H1 (cell line): ENCODE data around the gene RRM1. TPM values are rescaled to one million over a fixed set of nuclear protein-coding genes. Genes with fewer than 3 reads are reported as not detected.

Source experiments
- CHD1 ChIP-seq: IDR thresholded peaks from 2 replicates; pipeline ENCODE4 v1.6.1; 2012; ENCODE audit warnings: low read depth, low read length, improper control_type of control experiment
- GTF2F1 ChIP-seq: IDR thresholded peaks from 2 replicates; pipeline ENCODE4 v1.6.1; 2012; ENCODE audit warnings: low read depth, low read length, improper control_type of control experiment, borderline replicate concordance
- KDM4A ChIP-seq: IDR thresholded peaks from one replicate; pipeline ENCODE4 v1.7.1; 2012; ENCODE audit warnings: low read depth, mild to moderate bottlenecking, moderate library complexity, low read length, inconsistent platforms; ENCODE audit not compliant: severe bottlenecking
- PHF8 ChIP-seq: fragments of 200-600 bp; sonication (generic); conservative IDR thresholded peaks from 2 replicates; pipeline ENCODE4 v1.7.1; 2012; ENCODE audit warnings: low read depth, mild to moderate bottlenecking, inconsistent platforms, low read length, moderate library complexity
- POU5F1 ChIP-seq: IDR thresholded peaks from 2 replicates; pipeline ENCODE4 v1.6.1; 2011; ENCODE audit warnings: low read depth, mild to moderate bottlenecking, low read length, moderate library complexity
- SIRT6 ChIP-seq: IDR thresholded peaks from one replicate; pipeline ENCODE4 v1.7.1; 2012; ENCODE audit warnings: low read length, inconsistent platforms
- TEAD4 ChIP-seq: IDR thresholded peaks from 2 replicates; pipeline ENCODE4 v1.6.1; 2012; ENCODE audit warnings: low read depth, low read length, inconsistent platforms, mixed read lengths
- polyA plus RNA-seq, 7 experiments: library from polyadenylated mRNA; depleted of rRNA in 3 of 7; stranded (reverse) in 5 of 7; unstranded in 2 of 7; fragments of >200 nt in 5 of 7; fragments of 200-250 nt in 2 of 7; gene quantifications; 1 replicate in 5 of 7; 2 replicates in 1 of 7; 4 replicates in 1 of 7; pipeline versions ENCODE4 v1.2.1 to v1.2.3, GENCODE V29; 2011 to 2013; ENCODE audit warnings: missing spikeins in 2 of 7, mixed read lengths in 2 of 7
- total RNA-seq: library from RNA; stranded (reverse); fragmentation: NEBNext Ultra II Directional; extraction: Animal tissue kit (Norgen Biotek cat#: 25700); gene quantifications from 2 replicates; pipeline ENCODE4 v1.2.1, GENCODE V29; 2021

Gene RRM1
- total and polyA plus RNA-seq, 2 of the 8 experiments (the other 6 are each of a cell fraction or from before 2014, with no cell fraction given), result 63.6 to 126 TPM

- TF ChIP-seq GTF2F1 (no peak), KDM4A (no peak), POU5F1 (no peak), CHD1 (no peak), PHF8 (no peak), TEAD4 (no peak), SIRT6 (no peak)
Measured at GRCh38 chr11:4164884-4165590, 70.4 kb downstream of the RRM1 start (continued).
